Endothelial cell (in vitro differentiated cells): Measurements from ENCODE around the gene IL4. TPM values are rescaled to one million over a fixed set of nuclear protein-coding genes. Genes with fewer than 3 reads are reported as not detected.

ENCODE experiments used
- DNase-seq: peaks from one replicate; pipeline ENCODE4 v3.0.0; 2021; ENCODE audit warnings: low spot score
- H3K27ac Mint-ChIP-seq: one replicate; pipeline ENCODE4 v1.8.0; 2021; ENCODE audit warnings: mixed read lengths, inconsistent platforms; ENCODE audit not compliant: unreplicated experiment
- H3K27me3 Mint-ChIP-seq: one replicate; pipeline ENCODE4 v1.8.0; 2021; ENCODE audit warnings: mild to moderate bottlenecking, moderate library complexity, mixed read lengths, inconsistent platforms; ENCODE audit not compliant: unreplicated experiment
- H3K36me3 Mint-ChIP-seq: one replicate; pipeline ENCODE4 v1.8.0; 2021; ENCODE audit warnings: mild to moderate bottlenecking, low read depth, mixed read lengths, inconsistent platforms; ENCODE audit not compliant: unreplicated experiment
- H3K4me1 Mint-ChIP-seq: one replicate; pipeline ENCODE4 v1.8.0; 2021; ENCODE audit warnings: mild to moderate bottlenecking, mixed read lengths, inconsistent platforms; ENCODE audit not compliant: unreplicated experiment
- H3K4me3 Mint-ChIP-seq: one replicate; pipeline ENCODE4 v1.8.0; 2021; ENCODE audit warnings: mild to moderate bottlenecking, mixed read lengths, inconsistent platforms; ENCODE audit not compliant: unreplicated experiment
- H3K9me3 Mint-ChIP-seq: one replicate; pipeline ENCODE4 v1.8.0; 2021; ENCODE audit warnings: mixed read lengths, inconsistent platforms; ENCODE audit not compliant: unreplicated experiment
- total RNA-seq: library from RNA; stranded (reverse); fragmentation: NEBNext Ultra II Directional; extraction: Animal tissue kit (Norgen Biotek cat#: 25700); gene quantifications from one replicate; pipeline ENCODE4 v1.2.1, GENCODE V29; 2021; ENCODE audit not compliant: unreplicated experiment
- TF ChIP-seq, protein P1 (sequence below): fragments of 200-600 bp; sonication (generic); IDR thresholded peaks from one replicate; pipeline ENCODE4 v1.5.0; 2021; ENCODE audit warnings: antibody characterized with exemption; ENCODE audit not compliant: unreplicated experiment

IL4 gene
- total RNA-seq, 1 donor from 2014 or later = not detected

DNA sequence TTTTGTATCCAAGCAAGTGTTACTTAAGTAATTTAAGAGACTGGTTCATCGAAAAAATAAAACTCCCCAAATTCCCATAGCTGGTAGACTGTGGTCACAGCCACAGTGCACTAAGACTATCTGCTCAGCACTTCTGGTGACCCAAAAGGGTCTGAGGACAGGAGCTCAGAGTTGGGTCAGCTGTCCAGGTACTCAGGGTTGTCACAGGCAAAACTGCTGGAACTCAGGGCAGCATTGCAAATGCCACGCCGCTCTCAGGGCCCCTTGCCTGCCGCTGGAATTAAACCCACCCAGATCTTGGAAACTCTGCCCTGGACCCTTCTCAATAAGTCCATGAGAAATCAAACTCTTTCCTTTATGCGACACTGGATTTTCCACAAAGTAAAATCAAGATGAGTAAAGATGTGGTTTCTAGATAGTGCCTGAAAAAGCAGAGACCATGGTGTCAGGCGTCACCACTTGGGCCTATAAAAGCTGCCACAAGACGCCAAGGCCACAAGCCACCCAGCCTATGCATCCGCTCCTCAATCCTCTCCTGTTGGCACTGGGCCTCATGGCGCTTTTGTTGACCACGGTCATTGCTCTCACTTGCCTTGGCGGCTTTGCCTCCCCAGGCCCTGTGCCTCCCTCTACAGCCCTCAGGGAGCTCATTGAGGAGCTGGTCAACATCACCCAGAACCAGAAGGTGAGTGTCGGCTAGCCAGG, 16.0 kb upstream of the IL4 start, which contains the start of gene IL13:
TSS of gene IL13 (plus strand) at position 498 of the 705 bp plus-strand sequence. CDS start at position 512, 14 bp downstream.
- Mint-ChIP-seq H3K27ac (no peak within 1 kb of the TSS), H3K4me3 (no peak within 1 kb of the TSS), H3K4me1 (no peaks in the 10 kb centered on the region), H3K9me3 (no peaks in the 10 kb centered on the region), H3K36me3 (no peaks in the 10 kb centered on the region), H3K27me3 (peaks cover 15% of the 10 kb centered on the region)
- TF ChIP-seq, protein P1, sequence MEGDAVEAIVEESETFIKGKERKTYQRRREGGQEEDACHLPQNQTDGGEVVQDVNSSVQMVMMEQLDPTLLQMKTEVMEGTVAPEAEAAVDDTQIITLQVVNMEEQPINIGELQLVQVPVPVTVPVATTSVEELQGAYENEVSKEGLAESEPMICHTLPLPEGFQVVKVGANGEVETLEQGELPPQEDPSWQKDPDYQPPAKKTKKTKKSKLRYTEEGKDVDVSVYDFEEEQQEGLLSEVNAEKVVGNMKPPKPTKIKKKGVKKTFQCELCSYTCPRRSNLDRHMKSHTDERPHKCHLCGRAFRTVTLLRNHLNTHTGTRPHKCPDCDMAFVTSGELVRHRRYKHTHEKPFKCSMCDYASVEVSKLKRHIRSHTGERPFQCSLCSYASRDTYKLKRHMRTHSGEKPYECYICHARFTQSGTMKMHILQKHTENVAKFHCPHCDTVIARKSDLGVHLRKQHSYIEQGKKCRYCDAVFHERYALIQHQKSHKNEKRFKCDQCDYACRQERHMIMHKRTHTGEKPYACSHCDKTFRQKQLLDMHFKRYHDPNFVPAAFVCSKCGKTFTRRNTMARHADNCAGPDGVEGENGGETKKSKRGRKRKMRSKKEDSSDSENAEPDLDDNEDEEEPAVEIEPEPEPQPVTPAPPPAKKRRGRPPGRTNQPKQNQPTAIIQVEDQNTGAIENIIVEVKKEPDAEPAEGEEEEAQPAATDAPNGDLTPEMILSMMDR = no peak
- no peak for DNase-seq

DNA sequence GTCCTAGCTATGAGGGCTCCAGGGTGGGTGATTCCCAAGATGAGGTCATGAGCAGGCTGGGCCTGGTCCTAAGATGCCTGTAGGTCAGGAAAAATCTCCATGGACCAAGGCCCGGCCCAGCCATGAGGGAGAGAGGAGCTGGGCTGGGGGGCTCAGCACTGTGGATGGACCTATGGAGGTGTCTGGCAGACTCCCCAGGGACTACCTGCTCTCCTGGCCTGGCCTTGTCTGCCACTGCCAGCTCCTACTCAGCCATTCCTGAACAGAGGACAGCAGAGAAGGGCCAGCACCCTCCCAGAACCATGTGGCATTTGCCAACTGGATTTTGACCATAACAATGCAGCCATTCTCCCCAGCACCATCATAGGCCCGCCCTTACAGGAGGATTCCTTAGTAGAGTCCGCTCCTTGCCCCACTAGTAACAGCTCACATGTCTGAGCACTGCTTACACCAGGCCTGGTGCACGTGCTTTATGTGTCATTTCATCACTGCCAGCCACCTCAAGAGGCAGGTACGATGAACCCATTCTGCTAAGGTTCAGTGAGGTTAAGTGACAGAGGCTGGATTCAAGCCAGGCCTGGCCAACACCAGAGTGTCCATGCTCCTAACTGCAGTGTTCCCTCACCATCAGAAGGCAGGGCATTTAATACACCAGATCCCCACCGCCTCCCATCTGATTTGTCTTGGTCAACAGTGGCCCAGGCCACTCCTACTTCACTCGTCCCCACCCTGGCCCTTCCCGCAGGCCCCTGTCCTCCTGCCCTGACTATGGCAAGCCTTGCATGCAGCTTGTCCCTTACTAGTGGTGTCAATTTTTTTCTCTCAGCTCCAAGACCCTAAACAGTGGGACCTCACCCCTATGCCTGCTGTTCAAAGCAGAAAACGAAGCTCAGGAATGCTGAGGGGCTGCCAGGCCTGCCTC, 15.1 kb upstream of the IL4 start:
- Mint-ChIP-seq H3K4me3 (no peak overlapping the region), H3K27me3 (peaks cover 15% of the 10 kb centered on the region), H3K9me3 (no peaks in the 10 kb centered on the region), H3K4me1 (no peaks in the 10 kb centered on the region), H3K27ac (no peak overlapping the region), H3K36me3 (no peaks in the 10 kb centered on the region)
- TF ChIP-seq, protein P1 = no peak
- no peak for DNase-seq

DNA sequence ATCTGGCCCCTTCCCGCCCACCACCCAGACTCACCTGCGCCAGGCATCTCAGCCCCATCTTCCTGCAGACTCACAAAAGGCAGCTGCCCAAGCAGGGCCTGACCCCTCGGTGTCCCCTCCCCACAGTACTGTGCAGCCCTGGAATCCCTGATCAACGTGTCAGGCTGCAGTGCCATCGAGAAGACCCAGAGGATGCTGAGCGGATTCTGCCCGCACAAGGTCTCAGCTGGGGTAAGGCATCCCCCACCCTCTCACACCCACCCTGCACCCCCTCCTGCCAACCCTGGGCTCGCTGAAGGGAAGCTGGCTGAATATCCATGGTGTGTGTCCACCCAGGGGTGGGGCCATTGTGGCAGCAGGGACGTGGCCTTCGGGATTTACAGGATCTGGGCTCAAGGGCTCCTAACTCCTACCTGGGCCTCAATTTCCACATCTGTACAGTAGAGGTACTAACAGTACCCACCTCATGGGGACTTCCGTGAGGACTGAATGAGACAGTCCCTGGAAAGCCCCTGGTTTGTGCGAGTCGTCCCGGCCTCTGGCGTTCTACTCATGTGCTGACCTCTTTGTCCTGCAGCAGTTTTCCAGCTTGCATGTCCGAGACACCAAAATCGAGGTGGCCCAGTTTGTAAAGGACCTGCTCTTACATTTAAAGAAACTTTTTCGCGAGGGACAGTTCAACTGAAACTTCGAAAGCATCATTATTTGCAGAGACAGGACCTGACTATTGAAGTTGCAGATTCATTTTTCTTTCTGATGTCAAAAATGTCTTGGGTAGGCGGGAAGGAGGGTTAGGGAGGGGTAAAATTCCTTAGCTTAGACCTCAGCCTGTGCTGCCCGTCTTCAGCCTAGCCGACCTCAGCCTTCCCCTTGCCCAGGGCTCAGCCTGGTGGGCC, 13.9 kb upstream of the IL4 start:
- Mint-ChIP-seq H3K27me3 (peaks cover 13% of the 10 kb centered on the region), H3K9me3 (no peaks in the 10 kb centered on the region), H3K4me3 (no peak overlapping the region), H3K27ac (no peak overlapping the region), H3K36me3 (no peaks in the 10 kb centered on the region), H3K4me1 (no peaks in the 10 kb centered on the region)
- no peak for DNase-seq
- TF ChIP-seq, protein P1 = no peak

DNA sequence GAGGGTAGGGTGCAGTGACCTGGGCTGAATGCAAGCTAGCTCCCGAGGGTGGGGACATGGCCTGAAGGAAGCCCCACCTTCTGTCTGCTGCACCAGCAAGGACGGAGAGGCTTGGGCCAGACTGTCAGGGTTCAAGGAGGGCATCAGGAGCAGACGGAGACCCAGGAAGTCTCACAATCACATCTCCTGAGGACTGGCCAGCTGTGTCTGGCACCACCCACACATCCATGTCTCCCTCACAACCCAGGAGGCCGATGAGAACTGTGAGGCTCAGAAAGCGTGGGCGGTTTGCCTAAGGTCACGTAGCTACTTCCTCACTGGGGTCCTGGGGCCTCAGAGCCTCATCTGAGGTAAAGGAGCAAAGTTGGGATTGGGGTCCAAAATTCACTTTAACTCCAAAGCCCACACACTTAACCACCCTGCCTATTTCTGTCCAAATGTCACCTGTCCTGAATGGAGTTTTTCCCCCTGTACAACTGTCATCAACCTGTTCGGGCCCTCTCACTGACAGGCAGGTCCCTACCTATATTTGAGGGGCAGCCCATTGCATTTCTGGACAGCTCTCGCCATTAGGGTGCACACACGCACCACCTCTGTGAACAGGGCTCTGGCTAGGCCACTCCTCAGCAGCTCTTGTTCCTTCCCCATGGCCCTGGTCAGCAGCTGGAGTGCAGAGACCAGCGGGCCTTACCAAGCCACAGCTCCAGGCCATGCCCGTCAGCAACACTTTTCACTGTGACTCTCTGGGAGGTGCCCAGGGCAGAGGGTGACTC, 12.4 kb upstream of the IL4 start:
- no peak for DNase-seq
- TF ChIP-seq, protein P1 = no peak
- Mint-ChIP-seq H3K4me1 (no peaks in the 10 kb centered on the region), H3K27me3 (peaks cover 12% of the 10 kb centered on the region), H3K27ac (peak overlapping the region; percentile 11), H3K9me3 (no peaks in the 10 kb centered on the region), H3K4me3 (no peak overlapping the region), H3K36me3 (no peaks in the 10 kb centered on the region)
